Testis (tissue), 2 donors: ENCODE data around the gene WNT3.

Source experiments
- POLR2A ChIP-seq: fragments of 450-650 bp; IDR thresholded peaks from one replicate; pipeline ENCODE4 v1.6.1; 2017; ENCODE audit warnings: antibody characterized with exemption, mild to moderate bottlenecking, moderate library complexity
- TF ChIP-seq, protein P1 (sequence below), 3 experiments: fragments of 450-650 bp in 2 of 3; fragments of 200-600 bp in 1 of 3; sonication (generic) in 1 of 3; IDR thresholded peaks; one replicate each; pipeline ENCODE4 v1.5.1; 2016 to 2019; ENCODE audit warnings: antibody characterized with exemption in 3 of 3, mild to moderate bottlenecking in 2 of 3, moderate library complexity in 1 of 3

DNA sequence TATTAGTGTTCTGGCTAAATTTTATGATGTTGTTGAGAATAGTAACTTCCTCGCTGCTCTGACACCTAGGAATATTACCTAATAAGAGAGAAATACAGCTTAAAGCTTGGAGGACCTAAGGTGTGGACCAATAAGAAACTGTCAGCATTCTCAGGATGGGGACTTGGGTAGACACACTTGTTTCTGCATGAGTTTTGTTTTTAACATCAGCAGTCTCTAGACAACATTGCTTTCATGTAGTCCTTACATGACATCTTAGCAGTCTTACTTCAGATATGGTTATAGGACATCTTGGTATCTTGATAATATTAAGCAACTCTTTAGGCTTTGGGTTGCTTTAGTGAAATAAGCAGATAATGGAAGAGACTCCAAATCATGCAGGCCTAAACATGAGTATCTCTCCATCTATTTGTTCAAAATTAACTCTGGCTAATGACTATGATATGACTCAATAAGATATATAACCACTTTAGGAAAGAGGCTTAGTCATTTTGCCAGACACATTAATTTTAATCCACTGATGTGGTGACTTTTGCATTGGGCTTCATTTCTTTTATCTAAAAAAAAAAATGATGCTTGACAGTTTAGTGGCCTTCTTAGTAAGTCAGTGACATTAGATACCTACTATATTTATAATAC, 84.5 kb downstream of the WNT3 start:
- TF ChIP-seq, protein P1, sequence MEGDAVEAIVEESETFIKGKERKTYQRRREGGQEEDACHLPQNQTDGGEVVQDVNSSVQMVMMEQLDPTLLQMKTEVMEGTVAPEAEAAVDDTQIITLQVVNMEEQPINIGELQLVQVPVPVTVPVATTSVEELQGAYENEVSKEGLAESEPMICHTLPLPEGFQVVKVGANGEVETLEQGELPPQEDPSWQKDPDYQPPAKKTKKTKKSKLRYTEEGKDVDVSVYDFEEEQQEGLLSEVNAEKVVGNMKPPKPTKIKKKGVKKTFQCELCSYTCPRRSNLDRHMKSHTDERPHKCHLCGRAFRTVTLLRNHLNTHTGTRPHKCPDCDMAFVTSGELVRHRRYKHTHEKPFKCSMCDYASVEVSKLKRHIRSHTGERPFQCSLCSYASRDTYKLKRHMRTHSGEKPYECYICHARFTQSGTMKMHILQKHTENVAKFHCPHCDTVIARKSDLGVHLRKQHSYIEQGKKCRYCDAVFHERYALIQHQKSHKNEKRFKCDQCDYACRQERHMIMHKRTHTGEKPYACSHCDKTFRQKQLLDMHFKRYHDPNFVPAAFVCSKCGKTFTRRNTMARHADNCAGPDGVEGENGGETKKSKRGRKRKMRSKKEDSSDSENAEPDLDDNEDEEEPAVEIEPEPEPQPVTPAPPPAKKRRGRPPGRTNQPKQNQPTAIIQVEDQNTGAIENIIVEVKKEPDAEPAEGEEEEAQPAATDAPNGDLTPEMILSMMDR (IDR thresholded peaks at IDR 0.05): no peak
- no peak for TF ChIP-seq POLR2A
